BLaER1 (cell line): ENCODE data around the gene ERCC5.

ENCODE experiments used
- H3K27ac ChIP-seq: shearing (Covaris generic); formaldehyde crosslinking; 2 replicates; pipeline ENCODE4 v1.8.1; 2022
- H3K27me3 ChIP-seq: shearing (Covaris generic); formaldehyde crosslinking; 2 replicates; pipeline ENCODE4 v1.8.1; 2022
- H3K36me3 ChIP-seq: shearing (Covaris generic); formaldehyde crosslinking; 2 replicates; pipeline ENCODE4 v1.8.1; 2022
- H3K4me1 ChIP-seq: shearing (Covaris generic); formaldehyde crosslinking; 2 replicates; pipeline ENCODE4 v1.8.1; 2022
- H3K4me2 ChIP-seq: shearing (Covaris generic); formaldehyde crosslinking; 2 replicates; pipeline ENCODE4 v1.8.1; 2022
- H3K4me3 ChIP-seq: shearing (Covaris generic); formaldehyde crosslinking; 2 replicates; pipeline ENCODE4 v1.8.1; 2022
- H3K9ac ChIP-seq: shearing (Covaris generic); formaldehyde crosslinking; 2 replicates; pipeline ENCODE4 v1.8.1; 2022
- H3K9me3 ChIP-seq: shearing (Covaris generic); formaldehyde crosslinking; 2 replicates; pipeline ENCODE4 v1.8.1; 2022
- H4K20me1 ChIP-seq: shearing (Covaris generic); formaldehyde crosslinking; 2 replicates; pipeline ENCODE4 v1.8.1; 2022
- Cebpa-rat ChIP-seq: shearing (Covaris generic); IDR thresholded peaks from 2 replicates; pipeline ENCODE4 v1.8.1; 2022

ERCC5 gene

GRCh38 chr13:102879793-102880499 lies 34.1 kb downstream of the ERCC5 start:
- H3K4me3 ChIP-seq = no peak overlapping the region
- H3K9ac ChIP-seq = no peak overlapping the region
- no peaks in the 10 kb centered on the region for H3K4me1 ChIP-seq
- H3K27me3 ChIP-seq = no peaks in the 10 kb centered on the region
- TF ChIP-seq Cebpa-rat = no peak
- H3K36me3 ChIP-seq = peaks cover 30% of the 10 kb centered on the region
- no peak overlapping the region for H3K4me2 ChIP-seq
- no peaks in the 10 kb centered on the region for H3K9me3 ChIP-seq
- no peaks in the 10 kb centered on the region for H4K20me1 ChIP-seq
- H3K27ac ChIP-seq = no peak overlapping the region

DNA sequence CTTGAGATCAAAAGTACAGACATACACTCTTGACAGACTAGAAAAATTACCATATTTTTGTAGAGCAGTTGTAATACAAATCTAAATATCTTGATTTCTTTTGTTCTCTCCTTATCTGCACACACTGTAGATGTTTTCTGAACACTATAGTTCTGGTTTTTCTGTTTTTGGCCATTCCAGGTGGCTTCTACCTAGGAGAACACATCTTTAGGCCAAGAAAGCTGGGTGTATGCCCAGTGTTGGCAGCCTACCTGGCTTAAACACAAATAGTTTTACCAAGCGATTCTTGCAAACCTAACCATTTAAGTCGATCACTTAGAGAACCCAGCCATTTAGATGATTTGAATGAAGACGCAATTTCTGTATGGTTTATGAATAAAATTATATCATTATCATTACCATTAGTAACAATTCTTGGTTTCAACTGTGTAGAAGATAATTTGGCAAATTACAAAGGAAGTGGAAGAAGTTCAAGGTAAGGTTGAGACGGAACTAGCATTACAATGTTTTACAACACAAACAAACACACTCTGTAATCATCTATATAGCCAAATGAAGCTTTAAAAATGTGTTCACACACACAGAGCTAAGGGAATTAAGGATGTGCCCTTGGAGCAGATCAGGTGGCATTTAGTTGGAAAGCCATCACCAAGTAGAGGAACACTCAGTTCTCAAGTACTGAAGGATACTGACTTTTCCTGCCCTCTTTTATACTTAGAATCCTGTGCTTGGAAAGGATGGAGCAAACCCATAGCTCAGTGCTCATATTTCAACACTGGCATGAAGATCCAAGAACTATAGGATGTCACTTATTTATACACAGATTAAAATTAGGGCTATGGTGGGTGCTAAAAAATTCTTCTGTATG lies 36.2 kb downstream of the ERCC5 start:
- Histone ChIP-seq H3K4me3 (no peak overlapping the region), H3K36me3 (peaks cover 9% of the 10 kb centered on the region), H3K9ac (no peak overlapping the region), H3K4me2 (no peak overlapping the region), H3K27ac (no peak overlapping the region), H3K27me3 (no peaks in the 10 kb centered on the region), H3K4me1 (no peaks in the 10 kb centered on the region), H4K20me1 (no peaks in the 10 kb centered on the region), H3K9me3 (no peaks in the 10 kb centered on the region)
- no peak for TF ChIP-seq Cebpa-rat

DNA sequence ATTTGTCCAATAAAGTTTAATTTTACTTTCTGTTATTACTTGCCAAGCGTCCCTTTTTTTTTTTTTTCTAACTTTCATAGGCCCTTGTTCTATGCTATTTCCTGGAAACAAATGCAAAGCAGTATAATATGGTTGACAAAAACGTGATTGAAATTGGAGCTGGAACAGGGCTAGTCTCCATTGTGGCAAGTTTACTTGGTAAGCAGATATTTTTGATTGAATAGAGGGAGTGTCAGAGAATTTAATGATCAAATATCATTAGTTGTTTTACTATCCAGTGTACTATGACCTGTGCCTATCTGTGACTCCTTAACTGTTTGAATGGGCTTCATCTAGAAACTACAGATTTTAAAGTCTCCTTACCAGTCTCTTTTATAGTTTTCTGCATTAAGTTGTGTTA lies 46.7 kb downstream of the ERCC5 start:
- Histone ChIP-seq H3K9me3 (no peaks in the 10 kb centered on the region), H3K27ac (no peak overlapping the region), H3K9ac (no peak overlapping the region), H3K27me3 (no peaks in the 10 kb centered on the region), H3K4me2 (no peak overlapping the region), H3K36me3 (no peaks in the 10 kb centered on the region), H3K4me1 (no peaks in the 10 kb centered on the region), H4K20me1 (no peaks in the 10 kb centered on the region), H3K4me3 (no peak overlapping the region)
- TF ChIP-seq Cebpa-rat = no peak

- Histone ChIP-seq H3K4me2 (no peak overlapping the region), H3K9ac (no peak overlapping the region), H3K27ac (no peak overlapping the region), H3K4me1 (no peaks in the 10 kb centered on the region), H3K36me3 (no peaks in the 10 kb centered on the region), H3K4me3 (no peak overlapping the region), H3K9me3 (no peaks in the 10 kb centered on the region), H3K27me3 (no peaks in the 10 kb centered on the region), H4K20me1 (no peaks in the 10 kb centered on the region)
- TF ChIP-seq Cebpa-rat = no peak
Observed at GRCh38 chr13:102897371-102898138, 51.7 kb downstream of the ERCC5 start.

- Histone ChIP-seq H3K27ac (no peak overlapping the region), H3K4me2 (no peak overlapping the region), H3K27me3 (no peaks in the 10 kb centered on the region), H3K36me3 (no peaks in the 10 kb centered on the region), H3K4me1 (no peaks in the 10 kb centered on the region), H3K9ac (no peak overlapping the region), H4K20me1 (no peaks in the 10 kb centered on the region), H3K9me3 (no peaks in the 10 kb centered on the region), H3K4me3 (no peak overlapping the region)
- no peak for TF ChIP-seq Cebpa-rat
Observed at GRCh38 chr13:102900193-102900608, 54.4 kb downstream of the ERCC5 start.

- Histone ChIP-seq H4K20me1 (no peaks in the 10 kb centered on the region), H3K9me3 (no peaks in the 10 kb centered on the region), H3K4me1 (no peaks in the 10 kb centered on the region), H3K4me3 (no peak overlapping the region), H3K27ac (no peak overlapping the region), H3K36me3 (no peaks in the 10 kb centered on the region), H3K4me2 (no peak overlapping the region), H3K27me3 (no peaks in the 10 kb centered on the region), H3K9ac (no peak overlapping the region)
- TF ChIP-seq Cebpa-rat = no peak
Observed at GRCh38 chr13:102901056-102901455, 55.2 kb downstream of the ERCC5 start.

- H3K9ac ChIP-seq = no peak overlapping the region
- no peak for TF ChIP-seq Cebpa-rat
- no peaks in the 10 kb centered on the region for H3K4me1 ChIP-seq
- H3K4me3 ChIP-seq = no peak overlapping the region
- no peaks in the 10 kb centered on the region for H3K27me3 ChIP-seq
- no peaks in the 10 kb centered on the region for H4K20me1 ChIP-seq
- no peak overlapping the region for H3K27ac ChIP-seq
- H3K9me3 ChIP-seq = no peaks in the 10 kb centered on the region
- H3K4me2 ChIP-seq = no peak overlapping the region
- H3K36me3 ChIP-seq = no peaks in the 10 kb centered on the region
Observed at GRCh38 chr13:102901615-102902305, 55.9 kb downstream of the ERCC5 start.

GRCh38 chr13:102902789-102903347 lies 57.0 kb downstream of the ERCC5 start:
- Histone ChIP-seq H3K9ac (no peak overlapping the region), H3K9me3 (no peaks in the 10 kb centered on the region), H3K4me2 (no peak overlapping the region), H3K4me1 (no peaks in the 10 kb centered on the region), H3K27ac (no peak overlapping the region), H4K20me1 (no peaks in the 10 kb centered on the region), H3K27me3 (no peaks in the 10 kb centered on the region), H3K36me3 (no peaks in the 10 kb centered on the region), H3K4me3 (no peak overlapping the region)
- no peak for TF ChIP-seq Cebpa-rat

GRCh38 chr13:102903659-102904407 lies 58.0 kb downstream of the ERCC5 start:
- no peaks in the 10 kb centered on the region for H3K36me3 ChIP-seq
- H3K27ac ChIP-seq = no peak overlapping the region
- no peak overlapping the region for H3K4me3 ChIP-seq
- no peak for TF ChIP-seq Cebpa-rat
- H4K20me1 ChIP-seq = no peaks in the 10 kb centered on the region
- H3K9ac ChIP-seq = no peak overlapping the region
- H3K4me1 ChIP-seq = no peaks in the 10 kb centered on the region
- no peaks in the 10 kb centered on the region for H3K27me3 ChIP-seq
- no peaks in the 10 kb centered on the region for H3K9me3 ChIP-seq
- H3K4me2 ChIP-seq = no peak overlapping the region
